ENCODE measurements around the gene STT3B. TPM values are rescaled to one million over a fixed set of nuclear protein-coding genes. Genes with fewer than 3 reads are reported as not detected.
"Not testable (repeated sequence)": the region's sequence is repeated elsewhere in the genome, so short reads cannot be mapped to it uniquely, and the experiment has no call there.

STT3B gene
- total RNA-seq, 1 donor from 2014 or later, result 140 TPM

GRCh38 chr3:31504230-31504629, 28.5 kb upstream of the STT3B start:
- Mint-ChIP-seq H3K4me3 (no peak overlapping the region), H3K9me3 (no peaks in the 10 kb centered on the region), H3K36me3 (ENCODE audit: low read depth) (no peaks in the 10 kb centered on the region), H3K27me3 (ENCODE audit: insufficient read depth) (peaks cover 9% of the 10 kb centered on the region), H3K27ac (no peak overlapping the region), H3K4me1 (ENCODE audit: low read depth) (peaks cover 21% of the 10 kb centered on the region)
- no peak for DNase-seq (ENCODE audit: low spot score)
- intact Hi-C loops (cut with micrococcal nuclease), result no loop called here

GRCh38 chr3:31505371-31506048, 27.2 kb upstream of the STT3B start:
- Mint-ChIP-seq H3K27me3 (ENCODE audit: insufficient read depth) (peaks cover 4% of the 10 kb centered on the region), H3K36me3 (ENCODE audit: low read depth) (no peaks in the 10 kb centered on the region), H3K4me3 (no peak overlapping the region), H3K4me1 (ENCODE audit: low read depth) (peaks cover 27% of the 10 kb centered on the region), H3K27ac (no peak overlapping the region), H3K9me3 (no peaks in the 10 kb centered on the region)
- intact Hi-C loops (cut with micrococcal nuclease), result no loop called here
- DNase-seq (ENCODE audit: low spot score), result no peak

- peaks cover 27% of the 10 kb centered on the region for H3K4me1 Mint-ChIP-seq (ENCODE audit: low read depth)
- H3K4me3 Mint-ChIP-seq; H3K36me3 Mint-ChIP-seq (ENCODE audit: low read depth); H3K27ac Mint-ChIP-seq; H3K9me3 Mint-ChIP-seq; H3K27me3 Mint-ChIP-seq (ENCODE audit: insufficient read depth); intact Hi-C loops (cut with micrococcal nuclease); DNase-seq (ENCODE audit: low spot score): not testable (repeated sequence)
Measured at GRCh38 chr3:31506515-31506914, 26.2 kb upstream of the STT3B start.

DNA sequence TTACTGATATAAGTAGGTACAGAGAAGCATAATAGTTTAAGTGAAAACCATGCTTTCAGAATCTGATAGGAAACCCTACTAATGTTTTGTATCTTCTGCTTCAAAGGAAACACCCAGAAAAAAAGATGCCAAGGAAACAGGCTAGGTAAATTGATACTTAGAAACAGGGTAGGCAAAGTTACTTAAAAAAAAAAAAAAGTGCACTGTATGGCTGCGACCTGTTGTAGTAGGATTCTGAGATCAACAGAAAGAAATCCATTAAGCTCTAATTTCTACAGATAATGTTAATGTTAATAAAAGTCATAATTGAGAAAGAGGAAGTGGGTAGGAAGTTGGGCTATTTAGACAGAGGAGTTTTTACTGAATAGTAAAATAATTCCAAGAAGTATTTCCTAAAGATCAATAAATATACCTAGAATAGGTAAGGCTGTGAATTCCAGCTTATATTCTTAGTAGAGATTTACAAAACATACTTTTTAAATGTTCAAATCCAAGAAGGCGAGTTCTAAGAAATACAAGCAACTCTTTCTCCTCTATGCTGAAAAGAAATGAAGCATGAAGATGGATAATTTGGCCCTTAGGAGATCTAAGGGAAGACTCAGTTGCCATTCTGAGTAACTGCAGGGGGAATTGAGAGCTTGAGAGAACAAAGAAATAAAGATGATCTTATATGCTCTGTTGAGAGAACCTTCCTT, 24.1 kb upstream of the STT3B start:
- intact Hi-C loops (cut with micrococcal nuclease), result no loop called here
- peaks cover 4% of the 10 kb centered on the region for H3K27me3 Mint-ChIP-seq (ENCODE audit: insufficient read depth)
- no peak overlapping the region for H3K27ac Mint-ChIP-seq

GRCh38 chr3:31509147-31509728, 23.5 kb upstream of the STT3B start:
- no peak for DNase-seq (ENCODE audit: low spot score)
- Mint-ChIP-seq H3K4me1 (ENCODE audit: low read depth) (peaks cover 27% of the 10 kb centered on the region), H3K4me3 (no peak overlapping the region), H3K9me3 (peaks cover 3% of the 10 kb centered on the region), H3K36me3 (ENCODE audit: low read depth) (no peaks in the 10 kb centered on the region), H3K27me3 (ENCODE audit: insufficient read depth) (peaks cover 4% of the 10 kb centered on the region), H3K27ac (no peak overlapping the region)
- intact Hi-C loops (cut with micrococcal nuclease), result no loop called here

More for the DNA sequence above, 24.1 kb upstream of the STT3B start:
- peaks cover 27% of the 10 kb centered on the region for H3K4me1 Mint-ChIP-seq (ENCODE audit: low read depth)
- H3K4me3 Mint-ChIP-seq, result peak overlapping the region; percentile 6
- H3K36me3 Mint-ChIP-seq (ENCODE audit: low read depth), result no peaks in the 10 kb centered on the region
- H3K9me3 Mint-ChIP-seq, result peaks cover 3% of the 10 kb centered on the region
- DNase-seq (ENCODE audit: low spot score), result no peak

GRCh38 chr3:31514570-31514969, 18.2 kb upstream of the STT3B start:
- H3K36me3 Mint-ChIP-seq (ENCODE audit: low read depth), result no peaks in the 10 kb centered on the region
- H3K4me1 Mint-ChIP-seq (ENCODE audit: low read depth), result peaks cover 3% of the 10 kb centered on the region
- no peak for DNase-seq (ENCODE audit: low spot score)
- no peak overlapping the region for H3K27ac Mint-ChIP-seq
- intact Hi-C loops (cut with micrococcal nuclease), result no loop called here
- H3K4me3 Mint-ChIP-seq, result no peak overlapping the region
- H3K9me3 Mint-ChIP-seq, result peaks cover 8% of the 10 kb centered on the region
- H3K27me3 Mint-ChIP-seq (ENCODE audit: insufficient read depth), result no peaks in the 10 kb centered on the region

- no peak overlapping the region for H3K27ac Mint-ChIP-seq
Measured at GRCh38 chr3:31515486-31516284, 17.0 kb upstream of the STT3B start.

DNA sequence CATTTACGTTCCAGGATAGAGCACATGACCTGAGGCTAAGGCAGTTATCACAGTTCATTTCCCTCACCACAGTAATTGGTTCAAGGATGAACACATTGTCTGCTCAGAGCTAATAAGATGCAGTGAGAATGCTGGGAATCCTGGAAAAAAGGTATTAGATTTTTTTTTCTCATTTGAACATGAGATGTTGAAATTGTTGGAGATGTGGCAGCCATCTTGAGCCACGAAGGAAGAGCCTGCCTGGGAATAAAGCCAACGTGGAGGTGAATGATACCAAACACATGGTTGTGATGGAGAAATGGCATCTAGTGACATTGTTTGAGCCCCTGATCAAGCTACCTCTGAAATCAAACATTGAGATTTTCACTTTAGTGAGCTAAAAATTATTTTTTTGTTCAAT, 16.0 kb upstream of the STT3B start:
- Mint-ChIP-seq H3K27ac (no peak overlapping the region), H3K36me3 (ENCODE audit: low read depth) (no peaks in the 10 kb centered on the region), H3K4me1 (ENCODE audit: low read depth) (peaks cover 5% of the 10 kb centered on the region), H3K4me3 (no peak overlapping the region), H3K9me3 (peaks cover 4% of the 10 kb centered on the region), H3K27me3 (ENCODE audit: insufficient read depth) (no peaks in the 10 kb centered on the region)
- intact Hi-C loops (cut with micrococcal nuclease), result no loop called here
- no peak for DNase-seq (ENCODE audit: low spot score)

More at GRCh38 chr3:31515486-31516284, 17.0 kb upstream of the STT3B start:
- H3K4me1 Mint-ChIP-seq (ENCODE audit: low read depth), result no peaks in the 10 kb centered on the region
- H3K27me3 Mint-ChIP-seq (ENCODE audit: insufficient read depth), result no peaks in the 10 kb centered on the region
- peaks cover 8% of the 10 kb centered on the region for H3K9me3 Mint-ChIP-seq
- intact Hi-C loops (cut with micrococcal nuclease), result no loop called here
- H3K4me3 Mint-ChIP-seq, result no peak overlapping the region
- DNase-seq (ENCODE audit: low spot score), result no peak
- no peaks in the 10 kb centered on the region for H3K36me3 Mint-ChIP-seq (ENCODE audit: low read depth)

GRCh38 chr3:31521468-31521867, 11.3 kb upstream of the STT3B start:
- Mint-ChIP-seq H3K9me3 (peaks cover 4% of the 10 kb centered on the region), H3K4me1 (ENCODE audit: low read depth) (peaks cover 18% of the 10 kb centered on the region), H3K36me3 (ENCODE audit: low read depth) (no peaks in the 10 kb centered on the region), H3K27me3 (ENCODE audit: insufficient read depth) (no peaks in the 10 kb centered on the region), H3K4me3 (no peak overlapping the region), H3K27ac (no peak overlapping the region)
- DNase-seq (ENCODE audit: low spot score), result no peak
- intact Hi-C loops (cut with micrococcal nuclease), result no loop called here

GRCh38 chr3:31522152-31522551, 10.6 kb upstream of the STT3B start:
- H3K4me3 Mint-ChIP-seq, result no peak overlapping the region
- no peaks in the 10 kb centered on the region for H3K36me3 Mint-ChIP-seq (ENCODE audit: low read depth)
- peaks cover 4% of the 10 kb centered on the region for H3K9me3 Mint-ChIP-seq
- peak overlapping the region; percentile 42 for H3K27ac Mint-ChIP-seq
- H3K4me1 Mint-ChIP-seq (ENCODE audit: low read depth), result peaks cover 18% of the 10 kb centered on the region
- DNase-seq (ENCODE audit: low spot score), result peak; percentile 13
- H3K27me3 Mint-ChIP-seq (ENCODE audit: insufficient read depth), result no peaks in the 10 kb centered on the region
- intact Hi-C loops (cut with micrococcal nuclease), result no loop called here

DNA sequence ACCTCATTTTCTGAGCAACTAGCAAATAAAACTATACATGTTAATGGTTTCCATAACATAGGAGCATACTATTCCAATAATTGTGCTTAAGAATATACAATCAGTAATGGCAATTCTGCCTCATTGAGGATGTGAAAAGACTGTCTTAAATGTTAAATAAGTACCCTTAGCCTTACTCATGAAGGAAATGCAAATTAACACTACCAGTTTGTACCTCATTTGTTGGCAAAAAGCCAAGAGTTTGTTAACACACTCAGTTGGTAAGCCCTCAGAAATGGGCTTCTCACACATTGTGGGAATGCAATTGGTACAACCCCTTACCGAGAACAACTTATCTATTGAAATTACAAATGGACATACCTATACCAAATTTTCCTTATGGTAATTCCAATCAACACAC, 9.2 kb upstream of the STT3B start:
- Mint-ChIP-seq H3K4me1 (ENCODE audit: low read depth) (peaks cover 18% of the 10 kb centered on the region), H3K27me3 (ENCODE audit: insufficient read depth) (no peaks in the 10 kb centered on the region), H3K27ac (no peak overlapping the region), H3K9me3 (peaks cover 4% of the 10 kb centered on the region), H3K36me3 (ENCODE audit: low read depth) (no peaks in the 10 kb centered on the region), H3K4me3 (no peak overlapping the region)
- DNase-seq (ENCODE audit: low spot score), result no peak
- intact Hi-C loops (cut with micrococcal nuclease), result no loop called here

DNA sequence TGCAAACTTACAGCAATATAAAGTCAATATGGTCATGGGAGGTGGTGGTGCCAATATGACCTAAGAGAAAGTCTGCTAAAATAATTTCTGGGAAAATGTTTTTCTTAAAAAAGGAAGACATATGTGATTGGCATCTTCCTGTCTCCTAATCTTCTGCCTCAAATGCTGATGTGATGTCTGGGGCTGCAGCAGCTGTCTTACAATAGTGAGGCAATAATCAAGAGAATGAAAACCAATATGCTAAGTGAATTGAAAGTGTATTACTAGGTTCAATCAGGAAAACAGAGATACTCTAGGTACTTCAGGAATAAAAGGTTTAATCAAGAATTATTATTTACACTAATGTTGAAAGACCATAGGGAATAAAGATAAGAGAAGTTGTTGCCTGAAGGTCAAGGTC, 7.2 kb upstream of the STT3B start:
- intact Hi-C loops (cut with micrococcal nuclease), result no loop called here
- Mint-ChIP-seq H3K4me3 (no peak overlapping the region), H3K27ac (no peak overlapping the region), H3K4me1 (ENCODE audit: low read depth) (peaks cover 18% of the 10 kb centered on the region), H3K27me3 (ENCODE audit: insufficient read depth) (no peaks in the 10 kb centered on the region), H3K36me3 (ENCODE audit: low read depth) (no peaks in the 10 kb centered on the region), H3K9me3 (no peaks in the 10 kb centered on the region)
- no peak for DNase-seq (ENCODE audit: low spot score)

- Mint-ChIP-seq H3K4me1 (ENCODE audit: low read depth) (peaks cover 4% of the 10 kb centered on the region), H3K4me3 (no peak overlapping the region), H3K27me3 (ENCODE audit: insufficient read depth) (no peaks in the 10 kb centered on the region), H3K27ac (no peak overlapping the region), H3K36me3 (ENCODE audit: low read depth) (peaks cover 2% of the 10 kb centered on the region), H3K9me3 (no peaks in the 10 kb centered on the region)
- DNase-seq (ENCODE audit: low spot score), result no peak
- intact Hi-C loops (cut with micrococcal nuclease), result no loop called here
Measured at GRCh38 chr3:31529421-31529820, 3.3 kb upstream of the STT3B start.
